HG03520 (cell line): ENCODE measurements around the gene BRD8.
"Not testable (repeated sequence)": the region's sequence is repeated elsewhere in the genome, so short reads cannot be mapped to it uniquely, and the experiment has no call there.

ENCODE experiments used
- ATAC-seq: cut with Tn5 transposase; IDR thresholded peaks from one replicate; pipeline ENCODE4 v1.9.1; 2021; ENCODE audit warnings: mild to moderate bottlenecking, moderate library complexity; ENCODE audit not compliant: unreplicated experiment

Gene BRD8

DNA sequence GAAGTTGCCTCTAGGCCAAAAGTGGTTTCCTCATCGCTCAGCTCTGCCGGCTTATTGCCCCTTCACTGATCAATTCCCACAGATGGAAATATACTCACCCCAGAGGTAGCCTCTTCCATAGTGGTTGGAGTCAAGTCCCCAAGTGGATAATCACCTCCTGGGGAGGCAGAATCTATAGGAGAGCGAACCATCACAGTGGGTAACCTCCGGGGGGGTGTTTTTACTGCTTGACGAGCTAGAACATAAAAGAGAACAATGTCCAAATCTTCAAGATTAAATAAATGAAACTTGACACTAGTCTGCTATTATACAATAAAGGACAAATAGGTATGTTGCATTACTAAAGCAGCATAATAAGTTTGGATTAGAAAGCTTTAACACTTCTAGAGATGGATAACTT, 9.3 kb downstream of the BRD8 start:
- no peak for ATAC-seq

DNA sequence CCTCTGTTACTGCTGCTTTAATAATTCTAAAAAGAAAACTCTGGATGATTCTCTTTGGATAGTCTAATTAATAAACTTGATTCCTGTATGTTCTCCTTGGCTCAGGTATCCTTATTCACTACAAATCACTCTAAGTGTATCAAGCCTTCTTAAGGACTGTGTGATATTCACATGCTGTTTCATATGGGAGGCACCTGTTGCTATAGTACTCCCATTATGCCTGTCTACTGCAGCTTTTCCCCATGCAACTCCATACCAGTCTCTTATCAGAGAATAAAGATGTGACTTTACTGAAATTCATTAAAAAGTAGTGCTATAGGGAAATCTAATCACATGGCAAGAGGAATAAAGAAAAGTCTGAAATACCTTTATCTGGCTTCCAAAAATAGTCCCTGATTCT, 14.7 kb downstream of the BRD8 start:
- no peak for ATAC-seq

DNA sequence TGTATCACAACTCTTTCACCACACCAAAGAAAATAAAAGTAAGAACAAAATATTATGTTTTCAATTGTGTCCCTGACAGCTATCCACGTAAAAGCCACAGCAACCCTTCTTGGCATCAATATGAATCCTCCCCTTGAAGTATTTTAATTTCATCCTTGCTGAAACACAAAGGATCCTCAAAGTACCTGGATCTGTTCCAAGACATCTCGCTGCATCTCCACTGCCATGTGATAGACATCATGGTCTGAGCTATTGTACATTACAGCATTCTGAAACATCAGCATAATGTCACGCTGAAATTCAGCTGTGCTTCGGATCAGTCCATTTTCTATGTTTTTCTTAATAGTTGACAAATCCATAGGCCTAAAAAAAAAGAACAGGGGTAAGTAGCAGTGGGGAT, 17.7 kb downstream of the BRD8 start:
- ATAC-seq, result no peak

DNA sequence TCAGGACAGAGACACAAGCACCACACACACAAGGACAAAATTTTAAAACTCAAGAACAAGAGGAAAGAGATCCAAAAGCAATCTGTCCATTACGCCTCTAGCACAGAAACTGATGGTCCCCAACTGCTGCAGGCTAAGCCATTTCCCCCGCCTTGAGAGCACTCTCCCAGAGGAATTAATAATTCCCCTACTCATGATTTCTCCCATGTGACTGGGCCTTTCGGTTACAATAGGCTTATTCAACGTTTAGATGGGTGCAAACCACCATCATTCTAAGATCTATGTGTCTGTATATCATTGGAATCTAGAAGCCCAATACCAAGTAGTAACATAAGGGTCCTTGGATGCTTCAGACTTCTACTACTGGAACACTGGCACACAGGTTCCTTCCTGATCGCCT, 18.8 kb downstream of the BRD8 start:
- no peak for ATAC-seq

DNA sequence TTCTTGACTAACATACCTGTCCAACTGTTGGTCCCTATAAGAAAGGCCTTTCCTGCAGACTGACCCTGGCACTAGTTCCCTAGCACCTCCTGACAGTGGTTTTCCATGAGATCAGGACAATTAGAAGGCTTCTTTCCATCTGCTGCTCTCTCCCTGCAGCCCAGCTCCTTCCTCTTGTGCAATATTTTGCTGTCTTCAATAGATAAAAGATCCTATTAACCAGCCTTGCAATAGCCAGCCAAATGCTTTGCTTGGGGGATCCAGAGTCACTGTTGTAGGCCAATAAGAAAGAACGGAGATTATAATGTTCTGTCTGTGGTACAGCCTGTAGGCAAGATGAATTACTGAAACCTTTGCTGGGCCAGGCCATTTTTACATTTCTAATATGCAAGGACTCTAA, 20.8 kb downstream of the BRD8 start:
- ATAC-seq, result no peak

DNA sequence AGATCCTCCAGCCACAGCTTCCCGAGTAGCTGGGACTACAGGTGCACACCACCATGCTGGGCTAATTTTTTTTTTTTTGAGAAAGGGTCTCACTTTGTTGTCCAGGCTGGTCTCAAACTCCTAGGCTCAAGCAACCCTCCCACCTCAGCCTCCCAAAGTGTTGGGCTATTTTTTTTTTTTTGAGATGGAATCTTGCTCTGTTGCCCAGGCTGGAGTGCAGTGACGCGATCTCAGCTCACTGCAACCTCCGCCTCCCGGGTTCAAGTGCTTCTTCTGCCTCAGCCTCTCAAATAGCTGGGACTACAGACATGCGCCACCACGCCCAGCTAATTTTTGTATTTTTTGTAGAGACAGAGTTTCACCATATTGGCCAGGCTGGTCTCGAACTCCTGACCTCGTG, 22.5 kb downstream of the BRD8 start:
- ATAC-seq, result not testable (repeated sequence)

DNA sequence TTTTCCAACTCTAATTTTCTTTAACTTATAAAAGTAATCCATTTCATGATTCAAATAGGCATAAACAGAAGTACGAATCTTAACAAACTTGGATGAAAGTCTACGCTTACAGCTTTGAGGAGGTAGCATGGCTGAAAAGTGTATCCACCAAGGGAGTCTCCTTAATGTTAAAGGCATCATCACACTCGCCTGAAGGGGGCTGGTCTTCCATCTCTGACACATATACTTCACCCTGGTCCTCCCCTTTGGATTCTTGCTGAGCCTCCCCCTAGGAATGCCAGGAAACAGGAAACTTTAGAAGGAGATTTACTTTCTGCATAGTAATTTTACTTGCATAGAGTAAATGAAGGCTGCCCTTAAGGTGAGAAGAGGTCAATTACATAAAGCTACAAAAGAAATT, 28.9 kb downstream of the BRD8 start:
- ATAC-seq, result no peak

DNA sequence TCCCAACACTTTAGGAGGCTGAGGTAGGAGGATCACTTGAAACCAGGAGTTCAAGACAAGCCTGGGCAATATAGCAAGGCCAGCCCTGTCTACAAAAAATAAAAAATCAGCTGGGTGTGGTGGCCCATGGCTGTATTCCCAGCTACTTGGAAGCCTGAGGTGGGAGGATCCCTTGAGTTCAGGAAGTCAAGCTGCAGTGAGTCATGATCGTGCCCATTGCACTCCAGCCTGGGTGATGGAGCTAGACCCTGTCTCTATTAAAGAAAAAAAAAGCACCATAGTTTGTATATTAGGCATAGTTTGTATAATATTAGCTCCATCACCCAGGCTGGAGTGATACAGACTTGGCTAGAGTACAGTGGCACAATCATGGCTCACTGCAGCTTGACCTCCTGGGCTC, 29.6 kb downstream of the BRD8 start:
- ATAC-seq, result no peak

DNA sequence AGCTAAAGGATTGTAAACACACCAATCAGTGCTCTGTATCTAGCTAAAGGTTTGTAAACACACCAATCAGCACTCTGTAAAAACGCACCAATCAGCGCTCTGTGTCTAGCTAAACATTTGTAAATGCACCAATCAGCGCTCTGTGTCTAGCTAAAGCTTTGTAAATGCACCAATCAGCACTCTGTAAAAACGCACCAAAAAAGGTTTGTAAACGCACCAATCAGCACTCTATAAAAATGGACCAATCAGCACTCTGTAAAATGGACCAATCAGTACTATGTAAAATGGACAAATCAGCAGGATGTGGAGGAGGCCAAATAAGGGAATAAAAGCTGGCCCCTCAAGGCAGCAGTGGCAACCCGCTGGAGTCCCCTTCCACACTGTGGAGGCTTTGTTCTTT, 34.9 kb downstream of the BRD8 start:
- ATAC-seq, result not testable (repeated sequence)

DNA sequence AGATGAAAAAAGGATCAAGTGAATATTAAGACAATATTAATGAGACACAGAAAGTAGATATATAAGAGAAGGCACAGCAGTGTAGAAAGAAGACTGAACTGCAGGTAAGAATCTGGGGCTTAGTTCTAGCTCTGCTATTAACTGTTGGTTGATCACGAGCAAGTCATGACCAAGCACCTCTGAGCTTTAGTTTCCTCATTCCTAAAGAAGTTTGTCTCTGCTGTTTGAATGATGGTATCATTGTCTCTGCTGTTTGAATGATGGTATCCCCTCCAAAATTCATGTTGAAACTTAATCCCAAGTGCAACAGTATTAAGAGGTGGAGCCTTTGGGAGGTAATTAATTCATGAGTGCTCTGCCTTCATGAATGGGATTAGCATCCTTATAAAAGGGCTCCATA, 36.7 kb downstream of the BRD8 start:
- ATAC-seq, result no peak

DNA sequence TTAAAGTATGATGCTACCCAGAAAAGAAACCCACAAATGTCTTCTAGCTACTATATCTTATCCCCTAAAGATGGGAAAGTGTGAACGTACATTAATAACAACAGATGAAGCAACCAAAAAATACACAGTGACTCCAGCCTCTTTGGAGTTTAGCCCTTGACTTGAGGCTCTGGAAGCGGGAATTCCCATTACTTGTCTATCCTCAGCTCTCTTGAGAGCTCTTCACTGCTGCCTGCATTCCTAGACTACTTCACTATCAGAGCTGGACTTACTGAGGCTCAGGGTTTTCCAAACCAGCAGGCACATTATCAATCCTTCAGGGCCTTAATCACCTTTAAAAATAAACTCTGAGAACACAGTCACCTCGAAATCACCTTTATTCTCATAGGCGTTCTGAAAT, 38.2 kb downstream of the BRD8 start:
- ATAC-seq, result no peak

DNA sequence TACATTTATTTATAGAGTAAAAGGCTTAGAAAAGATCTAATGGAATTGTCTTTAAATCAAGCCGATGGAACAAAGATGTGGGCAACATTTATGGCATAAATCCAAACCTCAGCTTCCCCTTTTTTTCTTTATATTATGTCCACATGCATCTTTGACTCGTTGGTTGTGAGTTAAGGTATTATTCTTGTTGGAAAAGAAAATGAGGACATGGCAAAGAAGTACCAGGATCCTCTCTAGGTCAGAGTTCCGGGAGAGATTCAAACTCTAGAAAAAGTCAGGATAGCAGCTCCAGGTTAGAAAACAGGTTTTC, 38.7 kb downstream of the BRD8 start:
- no peak for ATAC-seq

DNA sequence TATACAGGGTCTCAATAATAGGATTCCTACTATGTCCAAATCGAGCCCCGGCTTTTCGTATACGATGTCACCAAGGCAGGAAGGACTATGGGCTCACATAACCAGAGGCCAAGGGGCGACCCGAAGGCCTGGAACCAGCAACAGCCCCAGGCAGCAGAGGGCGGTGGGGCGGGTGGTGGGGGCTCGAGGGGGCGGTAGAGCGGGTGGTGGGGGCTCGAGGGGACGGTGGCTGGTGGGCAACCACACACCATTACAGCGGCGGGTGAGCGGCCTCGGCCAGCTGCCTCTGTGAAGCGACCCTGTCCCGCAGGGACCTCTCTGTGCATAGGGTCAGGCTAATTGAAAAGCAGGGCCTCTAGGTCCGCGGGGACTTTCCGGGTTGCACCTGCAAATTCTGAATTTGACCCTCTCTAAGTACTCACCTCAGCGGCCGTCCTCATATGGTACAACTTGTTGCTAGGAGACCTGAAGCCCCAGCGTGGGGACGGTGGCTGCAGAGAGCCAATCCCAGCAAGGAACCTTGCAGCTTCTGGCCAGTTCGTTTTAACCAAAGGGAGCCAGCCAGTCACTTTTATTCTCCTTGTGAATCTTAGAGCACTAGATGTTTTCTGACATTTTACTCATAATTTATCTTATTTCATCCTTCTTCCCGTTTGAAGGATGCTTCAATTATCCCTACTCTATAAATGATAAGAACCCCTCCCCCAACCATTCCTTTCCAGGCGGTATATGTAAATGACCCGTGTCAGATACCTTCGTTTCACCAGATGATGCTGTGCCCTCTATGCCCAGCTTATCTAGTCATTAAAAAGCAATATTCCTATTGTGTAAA, 39.3 kb downstream of the BRD8 start, which contains the start of gene NME5:
TSS of gene NME5 (minus strand) at position 480 of the 832 bp plus-strand sequence. CDS start 648 bp downstream, outside the sequence.
- no peak for ATAC-seq

DNA sequence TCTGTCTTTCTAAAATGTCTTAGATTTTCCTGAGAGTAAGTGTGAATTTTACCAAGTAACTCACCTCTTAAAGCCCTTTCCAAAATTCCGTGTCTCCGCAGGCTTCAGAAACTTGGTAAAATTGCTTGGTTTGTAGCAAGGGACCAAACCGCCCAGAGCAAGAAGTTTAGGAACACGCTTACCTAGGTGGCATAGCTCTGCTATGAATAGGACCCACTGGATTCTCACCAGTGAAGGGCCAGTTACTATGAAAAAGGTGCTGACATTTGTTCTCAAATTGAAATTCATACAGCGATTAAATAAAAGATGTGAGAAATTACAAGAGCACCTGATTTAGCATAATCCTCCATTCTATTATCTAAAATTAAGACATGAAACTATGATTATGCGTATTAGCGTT, 45.9 kb downstream of the BRD8 start:
- no peak for ATAC-seq

DNA sequence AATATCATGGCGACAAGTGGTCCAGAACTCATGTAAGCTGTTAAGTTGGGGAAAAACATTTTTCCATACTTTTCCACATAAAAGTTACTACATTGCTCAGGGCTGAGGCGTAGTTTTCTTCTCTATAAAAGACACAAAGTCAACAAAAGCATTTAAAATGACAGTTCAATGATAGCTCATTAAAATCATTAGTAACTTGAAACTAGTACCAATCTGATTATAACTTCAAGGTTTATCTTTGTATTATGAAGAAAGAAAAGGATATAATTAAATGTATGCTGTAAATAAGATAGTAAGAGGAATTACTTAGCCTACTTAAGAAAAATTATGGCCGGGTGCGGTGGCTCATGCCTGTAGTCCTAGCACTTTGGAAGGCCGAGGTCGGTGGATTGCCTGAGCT, 49.1 kb downstream of the BRD8 start:
- ATAC-seq, result no peak

DNA sequence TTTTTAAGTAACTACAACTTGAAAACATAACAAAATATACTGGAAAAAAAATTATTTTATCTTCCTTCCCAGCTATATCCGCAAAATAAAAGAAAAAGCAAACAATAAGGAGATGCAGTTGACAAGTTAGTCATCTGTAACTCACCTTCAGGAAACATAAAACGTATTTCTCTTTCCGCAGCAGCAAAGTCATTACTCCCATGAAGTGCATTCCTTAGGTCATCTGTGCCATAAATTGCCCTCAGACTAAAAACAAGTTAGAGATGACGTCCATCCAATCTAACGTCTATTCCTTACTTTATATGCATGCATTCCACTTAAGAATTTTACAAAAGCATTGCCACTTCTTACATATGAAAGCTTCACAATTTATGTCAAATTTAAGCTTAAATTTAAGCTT, 50.1 kb downstream of the BRD8 start:
- ATAC-seq, result no peak

DNA sequence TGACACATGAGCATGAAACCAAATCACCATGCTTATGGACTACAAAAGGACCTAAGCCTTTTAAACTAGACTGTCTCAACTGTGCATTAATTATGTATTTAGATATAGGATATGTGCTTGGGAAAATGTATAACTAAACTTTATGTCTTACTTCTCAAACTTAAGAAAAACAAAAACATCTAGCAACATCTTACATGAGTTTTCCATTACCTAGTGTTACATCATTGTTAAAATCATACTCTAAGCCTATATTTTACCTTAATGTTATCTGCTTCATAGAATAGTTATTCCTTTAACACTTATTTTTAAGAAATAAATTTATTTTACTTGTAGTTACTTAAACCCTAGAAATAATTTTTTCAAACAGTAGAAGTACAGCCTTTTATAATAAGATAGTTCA, 63.2 kb downstream of the BRD8 start:
- no peak for ATAC-seq

DNA sequence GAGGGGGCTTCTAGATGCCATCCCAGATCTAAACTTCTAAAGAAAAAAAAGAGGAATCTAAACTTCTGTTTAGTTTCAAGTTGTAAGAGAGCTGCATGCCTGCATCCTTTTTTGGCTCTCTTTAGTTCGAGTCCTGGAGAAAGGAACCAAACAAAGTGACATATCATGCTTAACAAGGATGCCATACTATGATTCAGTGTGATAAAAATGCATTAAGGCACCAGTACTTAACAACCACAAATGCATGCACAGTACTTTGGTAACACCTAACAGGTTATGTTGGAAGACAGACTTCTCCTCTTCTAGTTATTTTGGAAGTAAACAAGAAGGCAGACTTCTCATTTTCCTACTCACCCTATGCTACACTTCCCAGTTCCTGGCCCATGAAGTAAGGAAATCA, 66.5 kb downstream of the BRD8 start:
- no peak for ATAC-seq

DNA sequence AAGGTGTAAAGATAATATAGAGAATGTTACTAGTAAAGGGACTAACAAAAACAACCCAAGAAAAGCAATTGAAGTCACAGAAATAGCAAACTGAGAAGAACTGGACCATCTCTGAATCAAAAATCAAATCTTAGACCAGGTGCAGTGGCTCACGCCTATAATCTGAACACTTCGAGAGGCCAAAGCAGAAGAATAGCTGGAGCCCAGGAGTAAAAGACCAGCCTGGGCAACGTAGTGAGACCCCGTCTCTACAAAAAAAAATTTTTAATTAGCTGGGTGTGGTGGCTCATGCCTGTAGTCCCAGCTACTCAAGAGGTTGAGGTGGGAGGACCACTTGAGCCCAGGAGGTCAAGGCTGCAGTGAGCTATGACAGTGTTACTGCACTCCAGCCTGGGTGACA, 67.2 kb downstream of the BRD8 start:
- no peak for ATAC-seq

DNA sequence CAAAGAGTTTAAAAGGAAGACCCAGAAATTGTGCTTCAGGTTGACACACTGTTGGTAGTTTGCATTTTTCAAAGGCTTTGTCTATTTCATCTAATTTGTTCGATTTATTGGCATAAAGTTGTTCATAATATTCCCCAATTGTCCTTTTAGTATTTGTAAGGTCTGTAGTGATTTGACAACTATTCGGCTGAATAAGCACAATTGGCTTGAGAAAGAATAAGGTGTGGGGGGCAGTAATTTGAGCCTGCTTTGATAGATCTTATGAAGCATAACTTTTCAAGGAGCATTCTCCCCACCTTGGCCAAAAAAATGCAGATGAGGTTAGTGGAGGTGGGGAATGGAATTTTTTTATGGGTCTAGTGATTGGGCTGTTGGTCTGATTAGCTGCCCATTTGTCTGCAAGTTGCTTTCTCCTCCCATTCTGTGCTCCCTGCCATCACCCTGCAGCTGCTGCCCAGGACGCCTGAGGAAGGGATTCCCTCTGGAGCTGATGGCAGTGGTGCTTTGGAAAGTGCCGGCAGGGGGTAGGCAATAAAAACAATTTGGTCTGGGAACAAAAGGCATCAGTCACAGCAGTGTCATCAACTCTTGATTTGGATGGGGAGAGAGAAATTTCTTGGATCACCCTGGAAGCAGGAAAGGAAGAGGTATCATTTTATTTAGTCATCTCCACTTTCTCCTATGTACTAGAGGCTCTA, 68.0 kb downstream of the BRD8 start:
- no peak for ATAC-seq

DNA sequence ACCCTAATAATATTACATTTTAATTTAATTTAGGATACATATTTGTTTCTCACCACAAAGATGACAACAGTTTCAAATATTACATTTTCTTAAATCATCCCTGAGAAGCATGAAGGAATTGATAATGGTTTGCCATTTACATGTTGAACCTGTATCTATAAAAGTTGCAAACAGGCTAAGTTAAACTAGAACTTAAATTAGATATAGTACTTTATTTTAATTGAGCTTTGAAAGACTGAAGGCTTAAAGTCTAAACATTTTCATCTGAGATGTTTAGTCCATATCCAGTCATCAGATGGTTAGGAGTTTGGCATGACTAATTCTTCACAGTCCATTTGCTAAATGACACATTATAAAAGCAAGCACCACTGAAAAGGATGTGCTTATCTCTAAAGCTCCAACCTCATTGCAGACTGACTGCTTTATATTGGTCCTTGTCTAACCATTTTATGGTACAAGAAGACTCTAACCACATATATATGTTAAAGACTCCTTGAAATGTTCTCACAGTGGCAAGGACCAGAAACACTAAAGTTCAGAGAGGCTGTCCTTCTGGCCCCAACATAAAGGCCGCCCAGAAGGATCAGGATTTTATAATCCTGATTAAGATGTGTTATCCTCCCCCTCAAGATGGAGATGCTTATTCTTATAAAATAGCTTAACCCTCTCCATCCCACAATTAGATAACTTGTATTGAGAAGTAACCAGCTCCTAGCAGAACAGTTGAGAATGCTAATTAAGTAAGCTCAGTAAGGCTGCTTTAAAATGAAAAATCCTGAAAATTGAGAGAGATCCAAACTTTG, 68.8 kb downstream of the BRD8 start:
- ATAC-seq, result no peak

DNA sequence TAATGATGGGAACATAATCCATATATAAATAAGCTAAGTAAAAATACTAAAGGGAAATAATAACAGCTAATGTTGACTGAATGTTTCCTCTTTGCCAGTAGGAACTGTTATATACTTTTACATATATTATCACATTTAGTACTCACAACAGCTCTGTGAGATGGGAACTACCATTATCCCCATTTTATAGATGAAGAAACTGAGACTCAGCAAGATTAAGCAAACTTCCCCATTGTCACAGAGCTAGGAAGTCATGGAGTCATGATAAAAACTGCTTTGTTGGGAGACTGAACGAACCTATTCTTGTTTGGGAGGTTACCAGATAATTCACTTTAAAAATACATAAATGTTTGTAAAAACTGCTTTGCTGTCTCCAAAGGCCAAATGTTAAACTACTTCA, 71.2 kb downstream of the BRD8 start:
- no peak for ATAC-seq
